Body of pancreas (tissue), 4 donors: ENCODE measurements around the gene SSR2.

Experiments
- CTCF ChIP-seq, 7 experiments: fragments of 450-650 bp in 4 of 7; fragments of 200-600 bp in 3 of 7; sonication (generic) in 3 of 7; IDR thresholded peaks; one replicate each; pipeline ENCODE4 v1.5.1; 2016 to 2019; ENCODE audit warnings: antibody characterized with exemption in 7 of 7
- POLR2A ChIP-seq, 3 donors: fragments of 450-650 bp; IDR thresholded peaks; one replicate each; pipeline ENCODE4 v1.6.1; 2016; ENCODE audit warnings: antibody characterized with exemption in 3 of 3, mild to moderate bottlenecking in 2 of 3

- TF ChIP-seq CTCF (IDR thresholded peaks at IDR 0.05): no peak
- TF ChIP-seq POLR2A (IDR thresholded peaks at IDR 0.05): no peak
Measured at GRCh38 chr1:156042828-156043227, 22.1 kb upstream of the SSR2 start.
